C4-2B (cell line): Measurements from ENCODE around the gene GNLY.

Experiments
- CTCF ChIP-seq: fragments of 450-650 bp; conservative IDR thresholded peaks from 2 replicates; pipeline ENCODE4 v1.5.1; 2017; ENCODE audit warnings: mild to moderate bottlenecking
- ZFX ChIP-seq: fragments of 450-650 bp; IDR thresholded peaks from 2 replicates; pipeline ENCODE4 v1.6.1; 2017

DNA sequence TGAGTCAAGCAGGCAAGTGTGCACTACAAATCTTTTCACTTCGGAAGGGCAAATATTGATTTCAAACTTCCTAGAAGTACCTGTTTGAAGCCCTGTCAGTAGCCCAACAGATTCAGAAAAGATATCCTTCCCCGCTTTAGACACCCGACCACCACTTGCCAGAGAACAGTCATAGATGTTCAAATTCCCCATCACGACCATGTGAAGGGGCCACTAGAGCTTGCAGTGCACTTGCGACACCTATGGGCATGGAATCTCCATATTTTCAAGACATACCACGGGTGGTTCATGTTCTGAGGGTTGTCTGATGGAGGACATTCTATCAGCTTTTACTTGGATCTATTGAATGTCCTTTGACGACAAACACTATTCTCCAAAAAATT lies 23.8 kb downstream of the GNLY start:
- TF ChIP-seq CTCF (no peak), ZFX (no peak)
